RPMI8226 (cell line): ENCODE measurements around the gene DSTN.

Experiments used
- DNase-seq: peaks from one replicate; pipeline ENCODE4 v3.0.0-alpha.2; 2015

The DSTN gene

GRCh38 chr20:17613328-17614175 lies 43.7 kb downstream of the DSTN start:
- no peak for DNase-seq

DNA sequence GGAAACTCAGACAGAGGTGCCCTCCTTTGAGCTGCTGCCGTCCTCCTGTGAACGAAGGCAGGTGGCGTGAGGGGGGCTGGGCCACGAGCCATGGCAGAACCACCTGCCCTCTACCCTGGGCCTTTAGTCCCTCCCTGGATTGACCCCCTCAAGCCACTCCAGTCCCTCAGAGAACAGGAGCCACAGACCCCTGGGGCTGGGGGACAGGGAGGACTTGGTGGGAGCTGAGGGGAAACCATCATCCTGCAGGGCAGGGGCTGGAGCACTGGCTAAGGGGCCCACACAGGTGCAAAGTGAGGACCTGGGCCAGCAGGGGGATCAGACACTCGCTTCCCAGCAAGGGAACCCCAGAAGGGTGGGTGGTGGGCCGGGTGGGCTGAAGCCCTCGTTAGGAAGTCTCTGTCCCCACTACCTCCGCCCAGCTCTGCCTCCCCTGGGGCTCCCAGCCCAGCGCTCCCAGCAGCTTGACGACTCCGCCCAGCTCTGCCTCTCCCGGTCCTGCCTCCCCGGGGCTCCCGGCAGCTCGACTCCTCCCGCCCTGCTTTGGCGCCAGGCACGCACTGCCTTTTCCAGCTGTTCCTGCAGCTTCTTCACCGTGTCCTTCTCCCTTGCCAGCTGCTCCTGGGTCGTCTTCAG lies 44.4 kb downstream of the DSTN start:
- DNase-seq, result no peak

DNA sequence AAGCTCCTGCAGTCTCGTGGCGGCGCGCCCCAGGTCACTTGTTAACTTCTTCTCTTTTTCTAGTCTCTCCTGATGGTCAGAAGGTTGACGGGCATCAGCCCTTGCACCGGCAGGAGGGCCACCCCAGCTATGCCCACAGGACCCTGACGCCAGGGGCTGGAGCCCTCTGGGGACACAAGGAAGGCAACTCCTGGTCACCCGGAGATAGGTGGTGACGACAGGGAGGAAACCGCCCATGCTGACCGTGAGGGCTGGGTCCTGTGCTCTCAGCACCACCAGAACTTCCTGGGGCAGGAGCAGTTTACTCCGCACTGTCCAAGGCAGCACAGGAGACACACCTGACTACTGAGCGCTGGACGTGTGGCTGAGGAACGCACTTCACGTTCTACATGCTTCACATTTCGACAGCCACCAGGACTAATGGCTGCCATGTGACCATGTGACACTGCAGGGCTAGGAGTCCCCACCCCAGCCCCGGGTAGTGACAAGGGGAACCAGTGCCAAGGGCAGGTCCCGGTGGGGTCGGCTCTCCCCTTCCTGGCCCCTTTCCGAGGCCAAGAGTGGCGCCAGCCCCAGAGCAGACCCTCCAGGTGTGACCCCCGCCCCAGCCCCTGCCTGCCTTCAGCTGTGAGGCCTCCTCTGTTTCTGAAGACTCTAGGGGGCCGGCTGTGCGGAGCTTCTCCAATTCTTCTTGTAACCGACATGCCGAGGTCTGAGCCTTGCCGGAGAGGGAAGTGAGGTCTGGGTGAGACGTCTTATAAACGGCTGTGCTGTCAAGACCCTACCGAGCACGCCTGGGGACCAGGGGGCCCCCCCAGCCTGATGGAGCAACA lies 45.2 kb downstream of the DSTN start:
- no peak for DNase-seq

- DNase-seq, result no peak
These were observed 46.0 kb downstream of the DSTN start for GRCh38 chr20:17615645-17616479.

DNA sequence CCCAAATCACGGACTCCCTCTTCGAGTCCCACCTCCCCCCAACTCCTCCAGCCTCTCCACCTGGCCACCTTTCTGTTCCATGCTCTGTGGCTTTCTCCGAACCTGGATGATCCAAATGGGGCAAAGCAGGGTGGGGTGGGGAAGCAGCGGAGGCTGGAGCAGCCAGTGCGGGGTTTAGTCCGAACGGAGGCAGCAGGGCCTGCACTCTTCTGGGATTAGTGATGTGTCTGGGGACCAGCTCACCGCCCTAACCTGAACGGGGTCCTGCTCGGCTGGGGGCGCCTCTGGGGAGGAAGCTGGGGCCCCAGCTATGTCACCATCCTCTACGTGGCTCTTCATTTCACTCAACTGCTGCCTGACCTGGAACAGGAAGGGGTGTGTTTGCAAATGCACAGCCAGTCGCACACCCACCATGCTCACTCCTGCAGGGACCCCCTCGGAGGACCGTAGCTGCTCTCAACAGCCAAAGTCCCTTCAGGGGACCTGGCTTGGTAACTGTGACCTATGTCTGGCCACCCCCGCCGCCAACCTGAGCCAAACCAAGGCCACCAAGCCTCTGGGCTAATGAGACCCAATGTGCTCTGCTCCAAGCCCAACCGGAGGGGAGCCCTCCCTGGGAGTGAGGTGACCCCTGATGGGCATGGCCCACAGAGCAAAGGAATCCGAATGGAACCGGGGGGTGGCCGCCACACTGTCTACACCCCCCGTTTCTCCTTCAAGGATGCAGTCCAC lies 46.8 kb downstream of the DSTN start:
- DNase-seq, result no peak

DNA sequence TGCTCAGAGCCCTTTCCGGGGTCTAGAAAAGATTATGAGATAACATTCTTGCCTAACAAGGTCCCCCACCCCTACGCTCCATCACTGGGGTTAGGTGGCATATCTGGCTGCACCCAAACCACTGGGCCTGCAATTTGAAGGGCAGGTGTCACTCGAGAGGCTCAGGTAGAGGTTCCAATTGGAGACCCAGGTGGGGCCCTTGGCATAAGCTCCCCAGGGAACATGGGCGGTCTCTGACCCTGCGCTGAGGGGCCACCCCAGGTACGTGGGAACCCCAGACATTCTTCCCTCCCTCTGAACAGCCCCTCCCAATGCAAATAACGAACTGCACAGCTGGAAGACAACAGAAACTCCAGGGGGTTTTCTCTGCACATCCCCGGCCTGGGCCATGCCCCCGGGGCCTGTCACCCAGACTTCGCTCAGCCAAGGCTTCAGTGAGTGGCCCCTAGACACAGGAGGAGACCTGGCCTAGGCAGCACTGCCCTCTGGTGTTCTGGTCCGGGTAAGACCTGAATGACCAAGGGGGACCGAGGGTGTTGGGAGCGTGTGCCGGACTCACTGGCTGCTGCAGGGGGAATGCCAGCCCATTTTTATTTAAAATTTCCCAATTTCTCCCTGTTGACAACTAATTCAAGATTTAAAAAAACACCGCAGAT lies 47.5 kb downstream of the DSTN start:
- DNase-seq, result peak; percentile 29

- DNase-seq, result no peak
These were observed 48.2 kb downstream of the DSTN start for GRCh38 chr20:17617868-17618672.

- DNase-seq, result no peak
These were observed 48.8 kb downstream of the DSTN start for GRCh38 chr20:17618673-17619013.

DNA sequence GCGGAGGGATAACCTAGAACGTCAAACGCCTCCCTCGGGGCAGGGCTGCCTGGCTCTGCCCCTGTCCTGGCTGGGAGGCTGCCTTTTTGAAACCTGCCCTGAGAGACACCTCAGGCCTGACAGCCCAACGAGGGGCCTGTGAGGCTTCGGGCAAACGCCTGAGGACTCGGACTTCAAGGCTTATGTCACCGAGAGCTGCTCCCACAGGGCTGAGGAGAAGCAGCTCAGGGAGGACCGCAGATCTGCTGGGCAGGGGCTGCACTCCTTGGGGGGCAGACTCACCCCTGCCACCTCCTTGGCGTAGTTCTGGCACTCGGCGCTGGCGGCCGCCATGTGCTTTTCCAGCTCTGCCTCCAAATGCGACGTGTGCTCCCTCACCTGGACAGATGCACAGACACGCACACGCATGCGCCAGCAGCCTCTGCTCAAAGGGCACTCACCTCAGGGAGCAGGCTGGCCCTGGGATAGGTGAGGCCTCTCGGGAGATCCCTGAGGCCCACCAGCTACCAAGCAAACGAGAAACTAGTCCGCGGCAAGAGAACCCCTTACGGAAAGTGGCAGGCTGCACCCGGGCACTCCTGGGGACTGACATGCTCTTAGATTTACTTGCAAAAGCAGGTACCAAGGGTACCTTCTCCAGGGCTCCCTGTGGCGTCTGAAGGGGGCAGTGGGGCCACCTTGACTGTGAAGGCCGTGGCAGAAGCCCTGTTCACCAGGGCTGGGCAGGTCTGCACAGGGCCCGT lies 49.6 kb downstream of the DSTN start:
- no peak for DNase-seq

GRCh38 chr20:17620371-17621228 lies 50.7 kb downstream of the DSTN start:
- DNase-seq, result no peak

- no peak for DNase-seq
These were observed 51.5 kb downstream of the DSTN start for GRCh38 chr20:17621229-17621968.

GRCh38 chr20:17622086-17622850 lies 52.4 kb downstream of the DSTN start:
- DNase-seq, result no peak

GRCh38 chr20:17622851-17623508 lies 53.1 kb downstream of the DSTN start:
- DNase-seq, result no peak

DNA sequence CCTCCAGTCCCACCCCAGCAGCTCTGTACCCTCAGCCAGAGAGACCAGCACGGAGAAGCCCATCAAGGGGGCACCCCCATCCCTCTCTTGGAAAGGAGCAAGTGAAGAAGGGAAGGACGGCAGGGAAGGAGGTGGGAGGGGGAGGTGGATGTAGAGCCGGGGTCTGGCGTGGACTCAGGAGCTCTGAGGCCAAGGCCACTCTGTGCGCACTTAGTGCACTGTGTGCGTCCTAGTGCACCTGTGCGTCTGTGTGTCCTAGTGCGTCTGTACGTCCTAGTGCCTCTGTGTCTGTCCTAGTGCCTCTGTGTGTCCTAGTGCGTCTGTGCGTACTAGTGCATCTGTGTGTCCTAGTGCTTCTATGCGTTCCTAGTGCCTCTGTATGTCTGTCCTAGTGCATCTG lies 54.2 kb downstream of the DSTN start:
- DNase-seq, result no peak

DNA sequence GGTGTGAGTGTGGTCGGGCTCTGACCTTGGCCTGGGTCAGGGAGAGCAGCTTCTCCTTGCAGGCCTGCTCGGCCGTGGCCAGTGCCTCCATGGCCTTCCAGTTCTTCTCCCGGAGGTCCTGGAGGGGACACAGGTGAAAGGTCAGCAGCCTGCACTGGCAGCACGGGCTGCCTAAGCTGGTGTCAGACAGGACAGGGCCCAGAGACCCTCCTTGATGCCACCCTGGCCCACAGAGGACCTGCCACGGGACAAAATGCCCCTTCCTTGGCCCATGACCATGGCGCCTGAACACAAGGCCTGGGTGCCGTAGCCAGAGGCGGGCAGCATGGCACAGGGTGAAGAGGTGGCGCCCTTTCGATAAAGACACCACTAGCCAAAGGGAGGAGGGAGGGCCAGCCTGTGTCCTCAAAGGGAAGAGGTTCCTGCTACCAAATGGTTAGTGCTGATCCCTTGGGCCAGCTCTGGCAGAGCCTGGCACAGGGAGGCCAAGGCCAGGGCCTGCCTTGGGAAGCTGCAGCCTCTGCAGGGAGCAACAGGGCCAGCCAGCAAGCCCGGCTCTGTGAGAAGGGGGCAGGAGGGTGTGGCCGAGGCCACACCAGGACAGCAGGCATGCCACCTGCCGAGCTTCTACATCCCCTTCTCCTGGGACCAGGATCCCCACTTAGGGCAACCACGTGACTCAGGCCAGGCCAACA lies 54.8 kb downstream of the DSTN start:
- DNase-seq, result no peak
